HG03045 (cell line): ENCODE data around the gene BCAS1.

Experiments used
- ATAC-seq: cut with Tn5 transposase; IDR thresholded peaks from one replicate; pipeline ENCODE4 v1.9.1; 2021; ENCODE audit warnings: mild to moderate bottlenecking, moderate library complexity; ENCODE audit not compliant: unreplicated experiment

The BCAS1 gene

GRCh38 chr20:53970232-53970631 is 100.2 kb downstream of the BCAS1 start:
- ATAC-seq: no peak

DNA sequence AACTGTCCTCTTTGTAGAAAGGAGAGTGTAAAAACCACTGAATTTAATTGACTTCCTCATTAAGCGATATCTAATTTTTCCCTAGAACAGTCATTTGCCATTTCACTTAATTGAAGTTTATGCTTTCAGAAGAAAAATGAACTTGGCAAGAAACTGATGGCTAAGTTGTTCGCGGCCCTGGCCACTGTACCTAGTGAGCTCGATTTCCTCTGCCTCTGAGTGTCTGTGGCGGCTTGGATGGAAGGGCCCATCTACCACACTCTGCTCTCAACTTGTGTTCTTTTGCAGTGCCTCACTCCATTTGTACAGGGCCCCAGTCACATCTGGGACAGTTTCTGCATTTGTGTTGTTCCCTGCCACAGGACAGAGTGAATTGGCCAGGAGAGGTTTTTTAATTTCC is 102.9 kb downstream of the BCAS1 start:
- ATAC-seq: no peak

DNA sequence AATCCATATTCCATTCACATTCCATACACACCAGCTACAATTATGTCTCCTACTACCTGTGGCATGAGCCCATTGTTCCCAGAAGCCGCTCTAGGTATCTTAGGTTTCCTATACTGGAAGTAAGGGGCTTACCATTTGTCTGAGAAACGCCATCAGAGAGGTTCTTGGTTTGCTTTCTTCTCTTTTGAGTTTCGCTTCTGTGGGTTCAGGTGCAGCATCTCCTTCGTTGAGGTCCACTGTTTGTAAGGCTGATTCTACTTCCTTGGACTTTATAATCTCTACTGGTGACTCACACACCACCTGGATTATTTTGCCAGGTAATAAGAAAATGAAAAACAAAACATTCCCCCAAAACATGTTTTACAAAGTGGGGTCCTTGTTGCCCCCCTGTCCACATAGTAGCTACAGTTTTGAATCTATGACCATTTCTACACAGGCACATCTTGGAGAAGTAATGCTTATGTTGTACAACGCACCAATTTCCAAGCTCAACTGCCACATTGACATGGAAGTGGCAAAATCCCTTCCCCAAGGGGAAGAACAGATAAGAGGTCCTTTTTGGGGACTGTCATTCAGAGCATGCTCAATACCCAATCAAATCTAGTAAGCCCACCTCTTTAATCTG is 103.5 kb downstream of the BCAS1 start:
- ATAC-seq: no peak

DNA sequence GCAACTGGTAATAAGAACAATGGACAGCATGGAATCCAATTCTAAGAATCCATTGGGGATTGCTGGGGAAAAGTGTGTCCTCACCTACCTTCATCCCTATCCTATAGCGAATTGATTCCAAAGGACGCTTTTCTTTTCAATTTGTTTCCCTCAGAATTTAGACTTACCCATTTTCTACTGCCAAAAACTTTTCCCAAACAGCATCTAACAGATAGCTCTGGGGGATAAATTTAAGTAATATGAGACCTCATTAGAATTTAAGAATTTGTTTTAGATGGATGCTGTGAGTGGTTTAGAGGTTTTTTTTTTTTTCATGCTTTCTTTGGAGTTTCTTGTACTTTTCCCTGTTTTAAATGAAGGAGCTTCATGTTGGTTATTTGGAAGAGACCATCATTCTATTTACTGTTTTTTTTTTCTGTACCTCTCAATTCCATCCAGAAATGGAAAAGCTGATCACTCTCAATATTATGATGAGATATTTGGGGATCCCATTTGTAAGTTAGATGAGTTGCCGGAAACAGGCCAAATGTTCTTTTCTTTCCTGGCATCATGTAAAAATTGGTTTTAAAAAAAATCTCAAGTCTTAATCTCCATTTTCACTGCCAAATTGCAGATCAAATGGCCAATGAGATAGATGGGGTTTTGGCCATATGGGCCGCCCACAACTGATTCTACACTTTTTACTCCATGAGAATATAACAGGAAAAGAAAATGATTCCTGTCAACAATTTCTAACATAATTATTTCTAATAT is 105.7 kb downstream of the BCAS1 start:
- no peak for ATAC-seq

GRCh38 chr20:53964067-53964466 is 106.3 kb downstream of the BCAS1 start:
- no peak for ATAC-seq

GRCh38 chr20:53963635-53964034 is 106.8 kb downstream of the BCAS1 start:
- ATAC-seq: no peak

GRCh38 chr20:53962388-53962787 is 108.0 kb downstream of the BCAS1 start:
- no peak for ATAC-seq

DNA sequence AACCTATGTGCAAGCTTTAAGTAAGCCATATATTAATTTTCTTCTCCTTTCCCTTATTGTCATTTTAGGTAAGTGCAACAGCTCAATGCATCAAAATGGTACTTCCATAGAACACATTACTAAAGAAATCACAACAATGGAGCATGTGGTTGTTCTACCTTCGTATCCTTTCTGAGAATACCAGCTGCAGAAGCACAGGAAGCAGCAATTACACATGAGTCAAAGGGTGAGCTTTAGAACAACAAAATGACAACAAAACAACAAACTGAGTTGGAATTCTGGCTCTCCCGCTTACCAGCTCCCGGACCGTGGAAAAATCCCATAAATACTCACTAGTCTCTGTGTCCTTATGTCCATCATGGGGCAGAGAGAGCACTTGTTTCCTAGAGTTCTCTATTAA is 108.9 kb downstream of the BCAS1 start:
- no peak for ATAC-seq

GRCh38 chr20:53960579-53961272 is 109.7 kb downstream of the BCAS1 start:
- ATAC-seq: no peak

- ATAC-seq: no peak
Observed at GRCh38 chr20:53959911-53960578, 110.3 kb downstream of the BCAS1 start.

- no peak for ATAC-seq
Observed at GRCh38 chr20:53958260-53958659, 112.1 kb downstream of the BCAS1 start.

DNA sequence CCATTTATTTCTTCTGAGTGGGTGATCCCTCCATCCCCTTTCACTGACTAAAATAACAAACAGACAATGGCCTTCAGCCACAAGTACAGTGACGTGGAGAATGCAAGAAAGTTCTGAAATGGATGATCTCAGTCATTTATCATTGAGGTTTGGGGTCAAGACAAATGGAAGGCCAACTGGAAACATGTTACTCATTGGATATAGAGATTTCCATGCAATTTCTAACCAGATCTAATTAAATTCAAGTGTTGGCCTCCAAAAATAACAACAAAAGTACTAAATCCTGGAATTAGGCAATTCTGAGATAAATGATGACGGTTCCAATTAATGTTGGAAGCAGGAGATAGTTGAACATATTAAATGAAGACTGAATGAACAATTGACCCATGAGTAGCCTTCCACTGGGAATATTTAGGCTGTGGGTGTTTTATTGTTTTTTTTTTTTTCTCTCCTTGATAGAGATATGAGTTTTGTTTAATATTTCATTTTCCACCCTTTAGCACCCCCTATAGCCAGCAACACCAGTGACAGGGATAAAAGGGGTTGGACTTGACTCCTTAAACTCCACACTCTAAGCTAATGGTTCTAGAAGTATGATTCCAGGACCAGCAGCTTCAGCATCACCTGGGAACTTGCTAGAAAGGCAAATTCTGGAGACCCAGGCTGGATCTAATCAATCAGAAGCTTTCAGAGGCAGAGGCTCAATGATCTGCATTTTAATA is 112.8 kb downstream of the BCAS1 start:
- no peak for ATAC-seq

- no peak for ATAC-seq
Observed at GRCh38 chr20:53956013-53956715, 114.2 kb downstream of the BCAS1 start.

DNA sequence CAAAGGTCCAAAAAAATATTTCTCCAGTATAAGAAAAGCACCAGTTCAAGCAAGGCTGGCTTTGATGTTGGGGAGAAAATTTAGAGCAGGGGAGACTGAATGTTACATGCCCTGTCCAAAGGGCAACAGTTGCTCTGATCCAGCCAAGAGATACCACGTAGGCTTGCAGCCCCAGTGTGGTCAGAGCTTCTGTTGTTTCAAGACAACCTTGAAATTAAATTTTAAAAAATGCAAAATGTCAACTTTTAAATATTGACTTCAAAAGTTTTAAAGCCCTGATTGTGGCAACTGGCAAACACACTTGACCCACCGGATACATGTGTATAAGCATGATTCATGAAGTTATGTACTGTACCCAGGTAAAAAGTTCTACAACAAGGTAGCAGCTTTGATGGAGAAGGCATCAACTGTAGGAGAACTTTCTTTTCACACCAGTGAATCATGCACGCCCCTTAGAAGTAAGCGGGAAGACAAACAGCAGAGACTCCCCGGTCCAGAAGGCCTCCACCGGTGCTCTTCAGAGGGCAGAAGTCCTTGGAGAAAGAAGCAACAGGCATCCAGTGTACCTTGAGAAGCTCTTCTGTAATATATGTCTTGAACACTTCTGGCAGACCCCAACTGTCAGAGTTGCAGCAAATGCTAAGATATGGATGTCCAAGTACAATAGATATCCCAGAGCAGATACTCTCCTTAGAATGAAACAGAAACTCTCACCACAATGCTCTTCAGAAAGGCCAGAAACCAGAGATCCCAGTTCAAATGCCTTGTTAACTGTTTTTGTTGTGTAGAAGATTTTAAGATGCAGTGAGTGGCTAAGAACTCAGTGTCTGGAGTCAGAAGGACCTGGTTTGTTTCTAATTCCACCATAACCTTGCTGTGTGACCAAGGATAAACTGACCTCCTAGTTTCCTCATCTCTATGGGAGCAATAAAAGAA is 115.4 kb downstream of the BCAS1 start:
- ATAC-seq: no peak

DNA sequence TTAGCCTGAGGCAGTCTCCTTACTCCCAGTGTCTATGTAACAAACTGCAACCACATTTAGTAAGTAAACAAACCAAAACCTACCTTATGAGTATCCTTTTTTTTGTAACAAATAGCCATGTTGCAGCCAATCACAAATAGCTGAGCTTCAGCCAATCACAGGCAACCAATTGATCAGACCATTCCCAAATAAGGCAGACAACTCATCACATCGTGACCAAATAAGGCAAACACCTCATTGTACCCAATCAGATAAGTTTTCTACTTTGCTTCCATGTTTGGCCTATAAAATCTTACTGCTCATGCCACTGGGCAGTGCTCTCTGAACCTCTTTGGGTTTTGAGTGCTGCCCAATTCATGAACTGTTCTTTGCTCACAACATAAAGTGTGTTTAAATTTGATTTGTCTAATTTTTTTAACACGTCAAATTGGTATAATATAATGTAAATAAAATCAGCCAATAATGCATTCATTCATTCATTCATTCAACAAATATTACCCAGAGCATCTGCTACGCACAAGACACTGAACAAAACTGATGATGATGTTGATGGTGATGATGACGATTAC is 117.8 kb downstream of the BCAS1 start:
- no peak for ATAC-seq

- no peak for ATAC-seq
Observed at GRCh38 chr20:53950578-53950977, 119.8 kb downstream of the BCAS1 start.

DNA sequence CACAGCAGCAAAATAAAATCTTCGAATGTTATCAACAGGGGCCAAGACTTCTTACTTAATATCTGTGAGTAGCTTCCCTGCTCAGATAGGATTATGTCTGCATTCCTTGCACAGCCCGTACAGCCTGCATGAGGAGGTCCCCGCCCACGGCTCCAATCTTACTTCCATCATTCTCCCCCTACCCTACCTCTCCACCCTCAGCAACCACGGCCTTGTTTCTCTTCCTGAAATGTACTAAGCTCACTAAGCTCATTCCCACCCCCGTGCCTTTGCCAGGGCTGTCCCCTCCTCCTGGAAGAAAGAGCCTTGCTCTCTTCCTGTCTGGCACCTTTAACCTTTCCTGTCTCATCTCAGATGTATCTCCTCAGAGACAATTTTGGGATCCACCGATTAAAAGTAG is 120.4 kb downstream of the BCAS1 start:
- ATAC-seq: no peak

GRCh38 chr20:53949319-53949839 is 121.0 kb downstream of the BCAS1 start:
- peak; percentile 88 for ATAC-seq
